RCC 7860 (cell line): ENCODE measurements around the gene PFKFB1.
A peak's percentile ranks its signal among the peaks of the same experiment; 100 is the strongest.

Experiments
- DNase-seq: peaks from one replicate; pipeline ENCODE4 v3.0.0-alpha.2; 2015; ENCODE audit warnings: low spot score
- FAIRE-seq: peaks from 2 replicates; lab custom pipeline; 2012; peaks lifted over from hg19 to GRCh38; lab: Jason Lieb, UNC

Gene PFKFB1

DNA sequence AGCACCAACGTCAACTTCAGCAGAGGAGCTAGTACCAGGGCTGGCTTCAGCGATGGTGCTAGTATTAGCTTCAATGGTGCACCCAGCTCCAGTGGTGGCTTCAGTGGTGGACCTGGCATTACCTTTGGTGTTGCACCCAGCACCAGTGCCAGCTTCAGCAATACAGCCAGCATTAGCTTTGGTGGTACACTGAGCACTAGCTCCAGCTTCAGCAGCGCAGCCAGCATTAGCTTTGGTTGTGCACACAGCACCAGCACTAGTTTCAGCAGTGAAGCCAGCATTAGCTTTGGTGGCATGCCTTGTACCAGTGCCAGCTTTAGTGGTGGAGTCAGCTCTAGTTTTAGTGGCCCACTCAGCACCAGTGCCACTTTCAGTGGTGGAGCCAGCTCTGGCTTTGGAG is 65.1 kb downstream of the PFKFB1 start:
- FAIRE-seq (no peak), DNase-seq (no peak)

DNA sequence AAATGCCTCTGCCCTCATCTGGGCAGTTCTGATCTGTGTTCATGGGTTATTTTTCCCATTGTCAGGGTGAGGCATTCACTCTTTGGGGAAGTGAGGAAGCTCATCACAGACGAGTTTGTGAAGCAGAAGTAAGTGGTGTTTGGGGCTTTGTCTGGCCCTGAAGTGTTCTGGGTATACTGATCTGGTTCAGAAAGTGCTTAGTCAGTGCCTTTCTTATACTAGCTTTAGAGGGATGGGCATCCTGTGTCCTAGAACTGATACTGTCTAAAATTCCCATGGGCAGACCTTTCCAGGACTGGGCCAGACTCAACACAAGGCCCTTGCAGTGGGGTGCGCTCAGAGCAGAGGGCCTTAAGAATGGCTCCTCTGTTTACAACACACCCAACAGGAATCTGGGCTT is 67.0 kb downstream of the PFKFB1 start:
- no peak for FAIRE-seq
- no peak for DNase-seq

DNA sequence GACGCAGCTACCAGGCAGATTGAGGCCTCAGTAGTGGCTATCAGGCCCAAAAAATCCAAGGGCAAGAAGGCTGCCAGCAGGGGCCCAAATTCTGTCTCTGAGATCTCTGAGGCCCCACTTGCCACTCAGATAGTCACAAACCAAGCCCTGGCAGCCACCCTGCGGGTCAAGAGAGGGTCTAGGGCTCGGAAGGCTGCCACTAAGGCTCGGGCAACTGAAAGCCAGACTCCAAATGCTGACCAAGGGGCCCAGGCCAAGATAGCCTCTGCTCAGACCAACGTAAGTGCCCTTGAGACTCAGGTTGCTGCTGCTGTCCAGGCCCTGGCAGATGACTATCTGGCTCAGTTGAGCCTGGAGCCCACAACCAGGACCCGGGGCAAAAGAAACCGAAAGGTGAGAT is 70.6 kb downstream of the PFKFB1 start:
- FAIRE-seq (no peak), DNase-seq (no peak)

DNA sequence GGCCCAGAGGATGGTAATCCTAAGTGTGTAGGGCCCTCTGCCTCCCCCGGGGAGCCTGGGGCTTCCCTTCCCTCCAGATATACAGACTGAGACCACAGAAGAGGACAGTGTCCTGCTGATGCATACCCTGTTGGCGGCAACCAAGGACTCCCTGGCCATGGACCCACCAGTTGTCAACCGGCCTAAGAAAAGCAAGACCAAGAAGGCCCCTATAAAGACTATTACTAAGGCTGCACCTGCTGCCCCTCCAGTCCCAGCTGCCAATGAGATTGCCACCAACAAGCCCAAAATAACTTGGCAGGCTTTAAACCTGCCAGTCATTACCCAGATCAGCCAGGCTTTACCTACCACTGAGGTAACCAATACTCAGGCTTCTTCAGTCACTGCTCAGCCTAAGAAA is 71.4 kb downstream of the PFKFB1 start:
- DNase-seq (no peak), FAIRE-seq (no peak)

DNA sequence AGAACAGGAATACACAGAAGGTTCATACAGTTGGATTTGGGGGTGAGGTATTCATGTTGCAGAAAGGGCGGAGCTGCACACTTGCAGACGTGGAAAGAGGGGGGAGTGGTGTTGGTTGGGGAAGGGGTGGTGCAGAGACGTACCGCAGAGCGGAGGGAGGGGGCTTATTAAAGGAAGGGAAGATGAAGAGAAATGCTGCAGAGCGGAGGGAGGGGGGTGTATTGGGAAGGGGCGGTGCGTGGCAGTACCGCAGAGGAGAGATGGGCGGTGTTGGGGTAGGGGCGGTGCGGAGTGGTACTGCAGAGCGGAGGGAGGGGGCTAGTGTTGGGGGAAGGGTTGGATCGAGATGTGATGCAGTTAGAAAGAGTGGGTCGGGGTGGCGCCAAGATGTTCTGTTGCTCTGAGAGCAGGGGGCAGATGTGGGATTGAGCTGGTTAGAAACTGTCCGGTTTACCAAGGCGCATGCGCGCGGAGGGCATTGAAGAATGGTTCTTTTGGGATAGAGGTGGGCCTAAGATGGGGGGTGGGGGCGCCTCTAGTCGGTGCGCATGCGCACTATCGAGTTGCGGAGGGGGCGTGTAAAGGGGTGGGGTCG is 72.5 kb downstream of the PFKFB1 start:
- no peak for DNase-seq
- no peak for FAIRE-seq

DNA sequence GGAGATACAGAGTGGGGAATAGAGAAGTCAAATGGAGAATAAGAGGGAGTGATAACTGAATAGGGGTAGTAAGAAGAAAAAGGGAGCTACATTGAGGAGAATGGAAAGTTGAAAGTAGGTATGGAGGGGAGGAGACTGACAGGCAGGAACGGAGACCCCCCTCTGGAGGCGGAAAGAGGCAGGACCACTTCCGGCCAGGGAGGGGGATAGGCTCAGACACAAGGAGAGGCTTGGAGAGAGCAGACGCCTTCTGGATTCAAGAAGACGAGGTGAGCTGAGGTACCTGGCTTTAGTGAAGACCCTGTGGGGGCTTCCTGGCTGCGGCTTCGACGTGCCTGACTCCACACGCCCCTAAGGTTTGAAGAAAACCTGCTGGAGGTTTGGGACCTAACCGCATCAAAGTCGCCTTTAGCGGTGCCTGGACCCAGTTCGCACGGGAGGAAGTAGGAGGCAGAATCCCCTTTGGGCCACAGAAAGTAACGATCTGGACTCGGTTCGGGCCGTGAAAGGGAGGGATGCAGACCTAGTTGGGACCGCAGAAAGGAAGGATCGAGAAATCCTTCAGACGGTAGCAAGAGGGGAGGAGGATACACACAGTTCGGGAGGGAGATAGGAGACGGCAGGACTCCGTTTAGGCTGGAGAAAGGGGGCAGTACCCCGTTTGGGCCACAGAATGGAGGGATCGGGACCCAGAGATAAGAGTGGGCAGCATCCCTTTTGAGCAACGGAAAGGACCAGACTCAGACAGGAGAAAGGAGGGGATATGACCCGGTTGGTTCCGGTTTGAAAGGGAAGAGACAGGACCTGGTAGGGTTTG is 73.2 kb downstream of the PFKFB1 start, which contains the start of gene TRO:
Gene TRO (plus strand): TSS at position 215 of the 817 bp plus-strand sequence. CDS start 1,423 bp downstream, outside the sequence.
- FAIRE-seq (no peak), DNase-seq (no peak)

DNA sequence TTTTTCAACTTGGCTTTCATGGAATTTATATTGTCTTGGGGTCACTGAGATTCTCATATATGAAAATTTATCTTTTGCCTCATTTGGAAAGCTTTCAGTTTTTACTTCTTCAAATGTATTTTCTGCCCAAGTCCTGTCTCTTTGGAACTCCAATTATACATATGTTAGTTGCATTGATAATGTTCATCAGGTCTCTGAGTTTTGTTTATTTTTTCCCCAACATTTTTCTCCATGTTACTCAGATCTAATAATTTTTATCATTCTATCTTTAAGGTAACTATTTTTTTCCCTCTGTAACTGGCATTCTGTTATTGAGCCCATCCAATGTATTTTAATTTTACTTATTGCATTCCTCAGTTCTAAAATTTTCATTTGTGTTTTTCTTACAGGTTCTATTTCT is 84.0 kb downstream of the PFKFB1 start:
- no peak for FAIRE-seq
- DNase-seq: no peak

DNA sequence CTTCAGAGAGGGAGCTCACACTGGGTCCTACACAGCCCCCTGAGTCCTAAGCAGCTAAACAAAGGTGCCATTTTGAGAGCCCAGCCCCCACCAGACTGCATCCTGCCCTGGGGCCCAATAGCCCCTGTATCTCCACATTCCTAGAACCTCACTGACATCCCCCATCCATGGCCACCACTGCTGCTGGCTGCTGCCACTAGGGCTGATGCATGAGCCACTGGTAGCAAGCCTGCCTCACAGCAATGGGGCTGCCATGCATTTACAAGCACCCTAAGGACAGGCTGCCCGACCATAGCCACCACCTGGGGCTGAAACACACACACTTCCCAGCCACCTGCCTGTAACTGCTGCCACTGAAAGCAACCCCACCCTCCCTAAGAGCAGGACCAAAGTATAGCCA is 99.8 kb downstream of the PFKFB1 start:
- no peak for DNase-seq
- no peak for FAIRE-seq

DNA sequence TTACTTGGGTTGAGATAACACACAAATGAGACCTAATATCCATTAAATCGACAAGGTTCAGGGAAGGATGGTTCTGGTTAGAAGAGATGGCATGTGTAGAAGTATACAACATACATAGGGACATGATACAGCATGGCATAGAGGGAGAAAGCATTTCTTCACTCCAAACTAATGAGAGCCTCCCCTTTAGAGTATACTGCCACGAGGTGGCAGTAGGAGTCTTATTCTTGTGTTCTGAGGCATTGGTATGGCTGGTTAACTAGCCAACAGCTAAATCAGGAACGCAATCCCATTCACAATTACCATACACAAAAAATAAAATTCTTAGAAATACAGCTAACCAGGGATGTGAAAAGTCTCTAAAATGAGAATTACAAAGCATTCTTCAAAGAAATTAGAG is 102.4 kb downstream of the PFKFB1 start:
- DNase-seq: peak; percentile 4
- no peak for FAIRE-seq

DNA sequence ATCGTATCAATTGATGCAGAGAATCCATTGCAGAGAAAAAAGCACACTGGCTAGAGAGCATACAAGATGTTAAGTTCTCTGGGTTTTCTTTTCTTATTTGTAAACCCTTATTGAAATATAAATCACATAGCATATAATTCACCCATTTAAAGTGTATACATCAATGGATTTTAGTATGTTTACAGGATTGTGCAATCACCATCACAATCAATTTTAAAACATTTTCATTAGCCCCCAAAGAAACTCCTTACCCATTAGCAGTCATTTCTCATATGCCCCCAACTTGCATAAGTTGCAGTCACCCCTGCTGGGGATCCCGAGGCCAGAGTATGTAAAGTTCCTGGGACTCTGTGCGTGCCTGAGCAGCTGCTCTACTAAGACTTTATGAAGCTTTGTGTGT is 108.2 kb downstream of the PFKFB1 start:
- DNase-seq: no peak
- FAIRE-seq: no peak
